GM12872 (cell line): ENCODE measurements around the gene MAN2C1.

ENCODE experiments used
- TF ChIP-seq, protein P1 (sequence below): IDR thresholded peaks from 3 replicates; pipeline ENCODE4 v1.5.1; 2011; ENCODE audit warnings: low read depth, mild to moderate bottlenecking, low read length, moderate library complexity; ENCODE audit not compliant: insufficient read depth

The MAN2C1 gene

GRCh38 chr15:75321711-75322110, 46.7 kb downstream of the MAN2C1 start:
- TF ChIP-seq, protein P1, sequence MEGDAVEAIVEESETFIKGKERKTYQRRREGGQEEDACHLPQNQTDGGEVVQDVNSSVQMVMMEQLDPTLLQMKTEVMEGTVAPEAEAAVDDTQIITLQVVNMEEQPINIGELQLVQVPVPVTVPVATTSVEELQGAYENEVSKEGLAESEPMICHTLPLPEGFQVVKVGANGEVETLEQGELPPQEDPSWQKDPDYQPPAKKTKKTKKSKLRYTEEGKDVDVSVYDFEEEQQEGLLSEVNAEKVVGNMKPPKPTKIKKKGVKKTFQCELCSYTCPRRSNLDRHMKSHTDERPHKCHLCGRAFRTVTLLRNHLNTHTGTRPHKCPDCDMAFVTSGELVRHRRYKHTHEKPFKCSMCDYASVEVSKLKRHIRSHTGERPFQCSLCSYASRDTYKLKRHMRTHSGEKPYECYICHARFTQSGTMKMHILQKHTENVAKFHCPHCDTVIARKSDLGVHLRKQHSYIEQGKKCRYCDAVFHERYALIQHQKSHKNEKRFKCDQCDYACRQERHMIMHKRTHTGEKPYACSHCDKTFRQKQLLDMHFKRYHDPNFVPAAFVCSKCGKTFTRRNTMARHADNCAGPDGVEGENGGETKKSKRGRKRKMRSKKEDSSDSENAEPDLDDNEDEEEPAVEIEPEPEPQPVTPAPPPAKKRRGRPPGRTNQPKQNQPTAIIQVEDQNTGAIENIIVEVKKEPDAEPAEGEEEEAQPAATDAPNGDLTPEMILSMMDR = no peak

GRCh38 chr15:75314552-75315290, 53.7 kb downstream of the MAN2C1 start:
- TF ChIP-seq, protein P1 = no peak

GRCh38 chr15:75313116-75313845, 55.1 kb downstream of the MAN2C1 start:
- TF ChIP-seq, protein P1 = no peak

DNA sequence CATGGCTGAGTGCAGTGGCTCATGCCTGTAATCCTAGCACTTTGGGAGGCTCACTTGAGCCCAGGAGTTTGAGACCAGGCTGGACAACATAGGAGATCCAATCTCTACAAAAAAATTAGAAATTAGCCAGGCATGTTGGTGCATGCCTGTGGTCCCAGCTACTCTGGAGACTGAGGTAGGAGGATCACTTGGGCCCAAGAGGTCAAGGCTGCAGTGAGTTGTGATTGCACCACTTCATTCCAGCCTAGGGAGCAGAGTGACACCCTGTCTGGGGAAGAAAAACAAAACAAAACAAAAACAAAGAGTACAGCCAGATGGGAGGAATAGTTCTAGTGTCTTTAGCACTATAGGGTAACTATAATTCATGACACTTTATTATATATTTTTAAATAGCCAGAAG, 58.7 kb downstream of the MAN2C1 start:
- TF ChIP-seq, protein P1 = no peak

DNA sequence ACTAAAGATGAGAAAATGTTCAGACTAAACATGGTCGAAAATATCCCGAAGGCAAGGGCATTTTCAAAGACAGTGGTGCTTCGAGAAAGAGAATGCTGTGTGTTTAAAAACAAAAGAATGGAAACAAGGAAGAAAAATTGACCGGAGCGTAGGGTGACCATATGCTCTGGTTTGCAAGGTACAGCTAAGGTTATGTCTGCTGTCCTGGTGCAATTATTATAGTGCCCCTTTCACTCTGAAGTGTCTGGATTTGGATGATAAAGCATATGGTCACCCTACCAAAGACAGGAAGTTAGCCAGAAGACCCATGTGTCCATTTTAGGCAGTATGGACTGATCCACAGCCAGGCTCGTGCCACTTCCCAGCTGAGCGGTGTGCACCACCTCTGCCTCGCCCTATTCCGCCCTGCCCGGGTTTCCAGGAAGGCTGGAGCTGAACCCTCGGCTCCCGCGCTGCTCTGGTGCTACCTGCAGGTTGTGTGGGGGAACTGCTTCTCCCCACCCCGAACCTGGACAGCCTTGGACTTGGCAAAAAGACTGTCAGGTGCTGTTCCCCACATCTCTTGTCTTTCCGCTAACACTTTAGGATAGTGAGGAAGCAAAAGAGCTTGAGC, 60.5 kb downstream of the MAN2C1 start:
- TF ChIP-seq, protein P1 = peak; percentile 69

- TF ChIP-seq, protein P1 = no peak
These were observed 62.2 kb downstream of the MAN2C1 start for GRCh38 chr15:75306188-75306587.
